ENCODE measurements around the gene HLF. TPM values are rescaled to one million over a fixed set of nuclear protein-coding genes. Genes with fewer than 3 reads are reported as not detected.

The HLF gene
- polyA plus RNA-seq, 4 donors, result 0.31 to 2.3 (median 0.61) TPM

- FAIRE-seq, result no peak
- Histone ChIP-seq H3K27ac (ENCODE audit: low read depth in 1 of 3, low read length in 2 of 3) (no peak overlapping the region), H3K27me3 (ENCODE audit: control insufficient read depth in 3 of 3, insufficient read depth in 3 of 3, low read length in 3 of 3) (no peaks in the 10 kb centered on the region), H3K9me3 (ENCODE audit: control insufficient read depth in 2 of 2, insufficient read depth in 1 of 2, low read depth in 1 of 2, low read length in 1 of 2) (no peaks in the 10 kb centered on the region), H3K4me1 (ENCODE audit: control insufficient read depth in 3 of 3, insufficient read depth in 2 of 3, low read depth in 1 of 3, low read length in 2 of 3) (no peaks in the 10 kb centered on the region), H3K4me3 (ENCODE audit: low read depth in 1 of 3, low read length in 3 of 3) (no peak overlapping the region), H3K36me3 (ENCODE audit: control insufficient read depth in 3 of 3, insufficient read depth in 2 of 3, low read depth in 1 of 3, low read length in 3 of 3) (no peaks in the 10 kb centered on the region)
- 82 to 84% (median 83%) methylated on average over 8 of the region's 8 CpGs for WGBS, 3 donors
- no peak for DNase-seq
Observed at GRCh38 chr17:55314061-55314783, 49.5 kb downstream of the HLF start.

GRCh38 chr17:55314784-55315491 is 50.2 kb downstream of the HLF start:
- Histone ChIP-seq H3K27me3 (ENCODE audit: control insufficient read depth in 3 of 3, insufficient read depth in 3 of 3, low read length in 3 of 3) (no peaks in the 10 kb centered on the region), H3K27ac (ENCODE audit: low read depth in 1 of 3, low read length in 2 of 3) (no peak overlapping the region), H3K4me1 (ENCODE audit: control insufficient read depth in 3 of 3, insufficient read depth in 2 of 3, low read depth in 1 of 3, low read length in 2 of 3) (no peaks in the 10 kb centered on the region), H3K9me3 (ENCODE audit: control insufficient read depth in 2 of 2, insufficient read depth in 1 of 2, low read depth in 1 of 2, low read length in 1 of 2) (no peaks in the 10 kb centered on the region), H3K4me3 (ENCODE audit: low read depth in 1 of 3, low read length in 3 of 3) (no peak overlapping the region), H3K36me3 (ENCODE audit: control insufficient read depth in 3 of 3, insufficient read depth in 2 of 3, low read depth in 1 of 3, low read length in 3 of 3) (no peaks in the 10 kb centered on the region)
- DNase-seq, result no peak
- no peak for FAIRE-seq
- WGBS, 3 donors, result 87 to 93% (median 91%) methylated on average over 8 of the region's 8 CpGs

GRCh38 chr17:55316499-55316898 is 51.7 kb downstream of the HLF start:
- no peak for DNase-seq
- no peak overlapping the region for H3K27ac ChIP-seq (ENCODE audit: low read depth in 1 of 3, low read length in 2 of 3)
- no peak overlapping the region for H3K4me3 ChIP-seq (ENCODE audit: low read depth in 1 of 3, low read length in 3 of 3)
- no peaks in the 10 kb centered on the region for H3K27me3 ChIP-seq (ENCODE audit: control insufficient read depth in 3 of 3, insufficient read depth in 3 of 3, low read length in 3 of 3)
- H3K9me3 ChIP-seq (ENCODE audit: control insufficient read depth in 2 of 2, insufficient read depth in 1 of 2, low read depth in 1 of 2, low read length in 1 of 2), result no peaks in the 10 kb centered on the region
- peaks cover 0 to 4% (median 2%) of the 10 kb centered on the region in 3 donors for H3K4me1 ChIP-seq (ENCODE audit: control insufficient read depth in 3 of 3, insufficient read depth in 2 of 3, low read depth in 1 of 3, low read length in 2 of 3)
- no peaks in the 10 kb centered on the region for H3K36me3 ChIP-seq (ENCODE audit: control insufficient read depth in 3 of 3, insufficient read depth in 2 of 3, low read depth in 1 of 3, low read length in 3 of 3)
- WGBS, 3 donors, result 87 to 89% (median 88%) methylated on average over 2 of the region's 2 CpGs
- FAIRE-seq, result no peak

- Histone ChIP-seq H3K9me3 (ENCODE audit: control insufficient read depth in 2 of 2, insufficient read depth in 1 of 2, low read depth in 1 of 2, low read length in 1 of 2) (no peaks in the 10 kb centered on the region), H3K4me3 (ENCODE audit: low read depth in 1 of 3, low read length in 3 of 3) (no peak overlapping the region), H3K4me1 (ENCODE audit: control insufficient read depth in 3 of 3, insufficient read depth in 2 of 3, low read depth in 1 of 3, low read length in 2 of 3) (peaks cover 0 to 4% (median 2%) of the 10 kb centered on the region in 3 donors), H3K27ac (ENCODE audit: low read depth in 1 of 3, low read length in 2 of 3) (no peak overlapping the region), H3K36me3 (ENCODE audit: control insufficient read depth in 3 of 3, insufficient read depth in 2 of 3, low read depth in 1 of 3, low read length in 3 of 3) (no peaks in the 10 kb centered on the region), H3K27me3 (ENCODE audit: control insufficient read depth in 3 of 3, insufficient read depth in 3 of 3, low read length in 3 of 3) (no peaks in the 10 kb centered on the region)
- DNase-seq, result no peak
- no peak for FAIRE-seq
- 71 to 86% (median 75%) methylated on average over 3 of the region's 3 CpGs for WGBS, 3 donors
Observed at GRCh38 chr17:55317284-55317683, 52.5 kb downstream of the HLF start.

- Histone ChIP-seq H3K27me3 (ENCODE audit: control insufficient read depth in 3 of 3, insufficient read depth in 3 of 3, low read length in 3 of 3) (no peaks in the 10 kb centered on the region), H3K4me3 (ENCODE audit: low read depth in 1 of 3, low read length in 3 of 3) (no peak overlapping the region), H3K9me3 (ENCODE audit: control insufficient read depth in 2 of 2, insufficient read depth in 1 of 2, low read depth in 1 of 2, low read length in 1 of 2) (no peaks in the 10 kb centered on the region), H3K4me1 (ENCODE audit: control insufficient read depth in 3 of 3, insufficient read depth in 2 of 3, low read depth in 1 of 3, low read length in 2 of 3) (peaks cover 0 to 4% (median 2%) of the 10 kb centered on the region in 3 donors), H3K36me3 (ENCODE audit: control insufficient read depth in 3 of 3, insufficient read depth in 2 of 3, low read depth in 1 of 3, low read length in 3 of 3) (no peaks in the 10 kb centered on the region), H3K27ac (ENCODE audit: low read depth in 1 of 3, low read length in 2 of 3) (no peak overlapping the region)
- FAIRE-seq (no peak), DNase-seq (no peak)
- whole genome bisulfite sequencing, 3 donors, result 92 to 95% (median 93%) methylated on average over 6 to 8 of the region's 8 CpGs
Observed at GRCh38 chr17:55318081-55318480, 53.3 kb downstream of the HLF start.

- FAIRE-seq (no peak), DNase-seq (no peak)
- Histone ChIP-seq H3K4me1 (ENCODE audit: control insufficient read depth in 3 of 3, insufficient read depth in 2 of 3, low read depth in 1 of 3, low read length in 2 of 3) (peaks cover 0 to 4% (median 2%) of the 10 kb centered on the region in 3 donors), H3K27me3 (ENCODE audit: control insufficient read depth in 3 of 3, insufficient read depth in 3 of 3, low read length in 3 of 3) (no peaks in the 10 kb centered on the region), H3K9me3 (ENCODE audit: control insufficient read depth in 2 of 2, insufficient read depth in 1 of 2, low read depth in 1 of 2, low read length in 1 of 2) (no peaks in the 10 kb centered on the region), H3K36me3 (ENCODE audit: control insufficient read depth in 3 of 3, insufficient read depth in 2 of 3, low read depth in 1 of 3, low read length in 3 of 3) (no peaks in the 10 kb centered on the region), H3K4me3 (ENCODE audit: low read depth in 1 of 3, low read length in 3 of 3) (no peak overlapping the region), H3K27ac (ENCODE audit: low read depth in 1 of 3, low read length in 2 of 3) (no peak overlapping the region)
- WGBS, 3 donors, result 86 to 92% (median 87%) methylated on average over 7 of the region's 7 CpGs
Observed at GRCh38 chr17:55318715-55319487, 54.1 kb downstream of the HLF start.

GRCh38 chr17:55319933-55320593 is 55.3 kb downstream of the HLF start:
- WGBS, 3 donors, result 46 to 79% (median 58%) methylated on average over 5 of the region's 5 CpGs
- no peak overlapping the region for H3K4me3 ChIP-seq (ENCODE audit: low read depth in 1 of 3, low read length in 3 of 3)
- H3K4me1 ChIP-seq (ENCODE audit: control insufficient read depth in 3 of 3, insufficient read depth in 2 of 3, low read depth in 1 of 3, low read length in 2 of 3), result peaks cover 0 to 4% (median 2%) of the 10 kb centered on the region in 3 donors
- H3K27ac ChIP-seq (ENCODE audit: low read depth in 1 of 3, low read length in 2 of 3), result no peak overlapping the region
- no peaks in the 10 kb centered on the region for H3K36me3 ChIP-seq (ENCODE audit: control insufficient read depth in 3 of 3, insufficient read depth in 2 of 3, low read depth in 1 of 3, low read length in 3 of 3)
- H3K27me3 ChIP-seq (ENCODE audit: control insufficient read depth in 3 of 3, insufficient read depth in 3 of 3, low read length in 3 of 3), result no peaks in the 10 kb centered on the region
- no peak for FAIRE-seq
- H3K9me3 ChIP-seq (ENCODE audit: control insufficient read depth in 2 of 2, insufficient read depth in 1 of 2, low read depth in 1 of 2, low read length in 1 of 2), result no peaks in the 10 kb centered on the region
- DNase-seq, result no peak
